Parathyroid adenoma (tissue), 2 donors: ENCODE data around the gene ALK.

Experiments used
- H2AFZ ChIP-seq: fragments of 300-600 bp; sonication (generic); one replicate; pipeline ENCODE4 v1.7.0; 2017; ENCODE audit warnings: antibody characterized with exemption, mild to moderate bottlenecking
- H3K27ac ChIP-seq: fragments of 300-600 bp; sonication (generic); one replicate; pipeline ENCODE4 v1.7.0; 2017
- H3K27me3 ChIP-seq: fragments of 300-600 bp; sonication (generic); one replicate; pipeline ENCODE4 v1.7.0; 2017; ENCODE audit warnings: low read length; ENCODE audit not compliant: control insufficient read depth, insufficient read depth
- H3K36me3 ChIP-seq: fragments of 300-600 bp; sonication (generic); one replicate; pipeline ENCODE4 v1.7.0; 2017; ENCODE audit warnings: low read length; ENCODE audit not compliant: control insufficient read depth, insufficient read depth
- H3K4me1 ChIP-seq: fragments of 300-600 bp; sonication (generic); one replicate; pipeline ENCODE4 v1.7.0; 2017; ENCODE audit warnings: control low read depth
- H3K4me2 ChIP-seq: fragments of 300-600 bp; sonication (generic); one replicate; pipeline ENCODE4 v1.7.0; 2017; ENCODE audit warnings: low read length
- H3K4me3 ChIP-seq: fragments of 300-600 bp; sonication (generic); one replicate; pipeline ENCODE4 v1.7.0; 2017; ENCODE audit warnings: low read depth, low read length
- H3K79me2 ChIP-seq: fragments of 300-600 bp; sonication (generic); one replicate; pipeline ENCODE4 v1.7.0; 2017; ENCODE audit warnings: control low read depth
- H3K9ac ChIP-seq: fragments of 300-600 bp; sonication (generic); one replicate; pipeline ENCODE4 v1.7.0; 2017; ENCODE audit warnings: mild to moderate bottlenecking
- H3K9me3 ChIP-seq: fragments of 300-600 bp; sonication (generic); one replicate; pipeline ENCODE4 v1.7.0; 2017; ENCODE audit warnings: low read length; ENCODE audit not compliant: control insufficient read depth
- CTCF ChIP-seq: fragments of 300-600 bp; sonication (generic); IDR thresholded peaks from one replicate; pipeline ENCODE4 v1.7.0; 2017; ENCODE audit warnings: antibody characterized with exemption, mild to moderate bottlenecking
- donor health status: primary hyperparathyroidism.

The ALK gene

GRCh38 chr2:29733965-29734364 lies 187.4 kb downstream of the ALK start:
- Histone ChIP-seq H3K9ac (no peak overlapping the region), H3K79me2 (no peaks in the 10 kb centered on the region), H3K4me2 (no peak overlapping the region), H3K27ac (no peak overlapping the region), H3K36me3 (no peaks in the 10 kb centered on the region), H3K27me3 (no peaks in the 10 kb centered on the region), H3K4me1 (no peaks in the 10 kb centered on the region), H3K4me3 (no peak overlapping the region), H2AFZ (no peak overlapping the region), H3K9me3 (no peaks in the 10 kb centered on the region)
- TF ChIP-seq CTCF = no peak

GRCh38 chr2:29733213-29733612 lies 188.2 kb downstream of the ALK start:
- Histone ChIP-seq H3K9ac (no peak overlapping the region), H3K4me3 (no peak overlapping the region), H3K9me3 (no peaks in the 10 kb centered on the region), H3K4me1 (no peaks in the 10 kb centered on the region), H2AFZ (no peak overlapping the region), H3K27me3 (no peaks in the 10 kb centered on the region), H3K79me2 (no peaks in the 10 kb centered on the region), H3K4me2 (no peak overlapping the region), H3K27ac (no peak overlapping the region), H3K36me3 (no peaks in the 10 kb centered on the region)
- no peak for TF ChIP-seq CTCF

- no peaks in the 10 kb centered on the region for H3K79me2 ChIP-seq
- H2AFZ ChIP-seq = no peak overlapping the region
- no peaks in the 10 kb centered on the region for H3K36me3 ChIP-seq
- H3K9me3 ChIP-seq = no peaks in the 10 kb centered on the region
- no peak overlapping the region for H3K4me3 ChIP-seq
- no peaks in the 10 kb centered on the region for H3K27me3 ChIP-seq
- H3K4me2 ChIP-seq = no peak overlapping the region
- H3K9ac ChIP-seq = no peak overlapping the region
- no peaks in the 10 kb centered on the region for H3K4me1 ChIP-seq
- H3K27ac ChIP-seq = no peak overlapping the region
- no peak for TF ChIP-seq CTCF
Observed at GRCh38 chr2:29731948-29732347, 189.4 kb downstream of the ALK start.

- Histone ChIP-seq H3K27me3 (no peaks in the 10 kb centered on the region), H3K9me3 (no peaks in the 10 kb centered on the region), H3K4me3 (no peak overlapping the region), H2AFZ (no peak overlapping the region), H3K79me2 (no peaks in the 10 kb centered on the region), H3K27ac (no peak overlapping the region), H3K36me3 (no peaks in the 10 kb centered on the region), H3K4me1 (no peaks in the 10 kb centered on the region), H3K9ac (no peak overlapping the region), H3K4me2 (no peak overlapping the region)
- no peak for TF ChIP-seq CTCF
Observed at GRCh38 chr2:29729932-29730331, 191.5 kb downstream of the ALK start.

- TF ChIP-seq CTCF = no peak
- Histone ChIP-seq H3K4me3 (no peak overlapping the region), H3K27me3 (no peaks in the 10 kb centered on the region), H3K9me3 (no peaks in the 10 kb centered on the region), H2AFZ (no peak overlapping the region), H3K4me1 (no peaks in the 10 kb centered on the region), H3K36me3 (no peaks in the 10 kb centered on the region), H3K4me2 (no peak overlapping the region), H3K27ac (no peak overlapping the region), H3K79me2 (no peaks in the 10 kb centered on the region), H3K9ac (no peak overlapping the region)
Observed at GRCh38 chr2:29729401-29729800, 192.0 kb downstream of the ALK start.
